Natural killer cell (primary cell): ENCODE results near the gene ITGB1BP2. TPM values are rescaled to one million over a fixed set of nuclear protein-coding genes. Genes with fewer than 3 reads are reported as not detected.
"Not testable (repeated sequence)": the region's sequence is repeated elsewhere in the genome, so short reads cannot be mapped to it uniquely, and the experiment has no call there.

Experiments
- ATAC-seq, 3 donors: fragments of 150-1000 bp in 2 of 3; fragments of 200-7000 bp in 1 of 3; cut with Tn5 transposase; 1 replicate in 1 of 3; 2 replicates in 2 of 3; pipeline ENCODE4 v1.10.0; 2021; ENCODE audit warnings: mild to moderate bottlenecking in 2 of 3, moderate library complexity in 2 of 3
- DNase-seq, 2 donors: peaks; one replicate each; pipeline versions ENCODE4 v3.0.0 to v3.0.0-alpha.2; 2013 to 2021; ENCODE audit warnings: mixed read lengths in 1 of 2
- H3K27ac ChIP-seq: one replicate; pipeline ENCODE4 v1.5.1; 2013; ENCODE audit warnings: mild to moderate bottlenecking, low read length
- H3K27me3 ChIP-seq: one replicate; pipeline ENCODE4 v1.6.1; 2013; ENCODE audit warnings: low read length; ENCODE audit not compliant: control insufficient read depth, insufficient read depth
- H3K36me3 ChIP-seq: one replicate; pipeline ENCODE4 v1.6.1; 2013; ENCODE audit warnings: low read length; ENCODE audit not compliant: control insufficient read depth, insufficient read depth
- H3K4me1 ChIP-seq: one replicate; pipeline ENCODE4 v1.6.1; 2013; ENCODE audit warnings: low read length; ENCODE audit not compliant: control insufficient read depth, insufficient read depth
- H3K4me3 ChIP-seq: one replicate; pipeline ENCODE4 v1.5.1; 2013; ENCODE audit warnings: low read length
- H3K9me3 ChIP-seq: one replicate; pipeline ENCODE4 v1.6.1; 2013; ENCODE audit warnings: low read length; ENCODE audit not compliant: control insufficient read depth, insufficient read depth
- H3K27ac Mint-ChIP-seq, 2 donors: one replicate each; pipeline ENCODE4 v1.8.0; 2022; ENCODE audit warnings: mild to moderate bottlenecking in 2 of 2, mixed read lengths in 2 of 2, moderate library complexity in 1 of 2
- H3K27me3 Mint-ChIP-seq, 2 donors: one replicate each; pipeline ENCODE4 v1.8.0; 2022; ENCODE audit warnings: low read depth in 2 of 2, mixed read lengths in 2 of 2
- H3K36me3 Mint-ChIP-seq: one replicate; pipeline ENCODE4 v1.8.0; 2022; ENCODE audit warnings: mixed read lengths
- H3K4me1 Mint-ChIP-seq, 2 donors: one replicate each; pipeline ENCODE4 v1.8.0; 2022; ENCODE audit warnings: mixed read lengths in 2 of 2
- H3K4me3 Mint-ChIP-seq: one replicate; pipeline ENCODE4 v1.8.0; 2022; ENCODE audit warnings: mild to moderate bottlenecking, moderate library complexity, mixed read lengths
- H3K9me3 Mint-ChIP-seq, 2 donors: one replicate each; pipeline ENCODE4 v1.8.0; 2022; ENCODE audit warnings: mixed read lengths in 2 of 2
- WGBS: methylation state at CpG from one replicate; pipeline ENCODE4 v1.1.7; 2013; ENCODE audit warnings: missing lambda C conversion rate; ENCODE audit not compliant: insufficient coverage; 5-methylcytosine and 5-hydroxymethylcytosine counted together
- intact Hi-C: fragments of 100-400 bp; cut with micrococcal nuclease; formaldehyde crosslinking; loops from one replicate; pipeline ENCODE4 v1.14.2; 2022
- total RNA-seq, 4 donors: library from RNA; stranded (reverse); fragments of 120-200 nt in 1 of 4; gene quantifications; one replicate each; pipeline versions ENCODE4 v1.2.3 to v1.2.4, GENCODE V29; 2013 to 2022
- TF ChIP-seq, protein P1 (sequence below): fragments of 200-600 bp; IDR thresholded peaks from one replicate; pipeline ENCODE4 v1.8.0; 2022; ENCODE audit warnings: antibody characterized with exemption

ITGB1BP2 gene
- total RNA-seq, 3 donors from 2014 or later (not counting 1 experiment from before 2014, with no cell fraction given) = 2.2 to 3.0 (median 2.4) TPM

DNA sequence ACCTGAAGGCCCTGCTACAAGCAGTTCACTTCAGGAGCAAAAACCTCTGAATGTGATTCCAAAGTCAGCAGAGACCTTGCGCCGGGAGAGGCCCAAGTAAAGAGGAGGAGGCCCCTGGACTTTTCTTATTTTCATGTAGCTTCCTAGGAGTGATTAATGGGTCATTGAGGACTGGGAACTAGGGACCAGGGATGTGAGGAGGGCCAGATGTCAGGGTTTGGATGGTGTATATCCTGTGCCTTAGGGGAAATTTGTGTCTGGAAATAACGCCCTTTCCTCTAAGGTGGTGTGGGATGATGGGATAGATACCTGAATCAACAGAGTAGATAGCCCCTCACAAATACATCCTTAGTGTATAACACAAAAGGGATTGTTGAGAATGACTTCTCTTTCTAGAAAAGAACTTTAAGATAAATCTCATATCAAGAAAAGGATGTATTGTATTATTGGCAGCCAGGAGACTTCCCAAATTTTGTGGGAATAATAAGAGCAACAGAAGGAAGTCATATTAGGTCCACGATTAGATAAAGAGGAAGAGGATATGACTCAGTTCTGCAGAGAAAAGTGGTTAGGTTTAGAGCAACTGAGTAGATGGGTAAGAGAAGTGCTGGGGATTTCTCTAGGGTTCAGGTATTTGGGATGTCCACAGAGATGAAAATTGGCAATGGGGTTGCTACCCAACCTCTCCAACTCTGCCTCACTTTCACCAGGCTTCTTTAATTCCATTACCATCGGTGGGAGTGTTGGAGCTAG, 1.1 kb downstream of the ITGB1BP2 start:
- 65% methylated on average over 3 of the region's 5 CpGs for WGBS
- Mint-ChIP-seq H3K27ac (peak overlapping the region; percentile 45 to 74), H3K4me3 (no peak overlapping the region), H3K27me3 (no peaks in the 10 kb centered on the region), H3K9me3 (no peaks in the 10 kb centered on the region), H3K36me3 (no peaks in the 10 kb centered on the region), H3K4me1 (peaks cover 6 to 8% of the 10 kb centered on the region in 2 donors)
- TF ChIP-seq, protein P1, sequence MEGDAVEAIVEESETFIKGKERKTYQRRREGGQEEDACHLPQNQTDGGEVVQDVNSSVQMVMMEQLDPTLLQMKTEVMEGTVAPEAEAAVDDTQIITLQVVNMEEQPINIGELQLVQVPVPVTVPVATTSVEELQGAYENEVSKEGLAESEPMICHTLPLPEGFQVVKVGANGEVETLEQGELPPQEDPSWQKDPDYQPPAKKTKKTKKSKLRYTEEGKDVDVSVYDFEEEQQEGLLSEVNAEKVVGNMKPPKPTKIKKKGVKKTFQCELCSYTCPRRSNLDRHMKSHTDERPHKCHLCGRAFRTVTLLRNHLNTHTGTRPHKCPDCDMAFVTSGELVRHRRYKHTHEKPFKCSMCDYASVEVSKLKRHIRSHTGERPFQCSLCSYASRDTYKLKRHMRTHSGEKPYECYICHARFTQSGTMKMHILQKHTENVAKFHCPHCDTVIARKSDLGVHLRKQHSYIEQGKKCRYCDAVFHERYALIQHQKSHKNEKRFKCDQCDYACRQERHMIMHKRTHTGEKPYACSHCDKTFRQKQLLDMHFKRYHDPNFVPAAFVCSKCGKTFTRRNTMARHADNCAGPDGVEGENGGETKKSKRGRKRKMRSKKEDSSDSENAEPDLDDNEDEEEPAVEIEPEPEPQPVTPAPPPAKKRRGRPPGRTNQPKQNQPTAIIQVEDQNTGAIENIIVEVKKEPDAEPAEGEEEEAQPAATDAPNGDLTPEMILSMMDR = no peak
- DNase-seq = no peak
- Histone ChIP-seq H3K27me3 (no peaks in the 10 kb centered on the region), H3K4me1 (no peaks in the 10 kb centered on the region), H3K36me3 (peaks cover 24% of the 10 kb centered on the region), H3K9me3 (no peaks in the 10 kb centered on the region), H3K4me3 (no peak overlapping the region), H3K27ac (no peak overlapping the region)
- intact Hi-C loops = no loop called here
- ATAC-seq = no peak

DNA sequence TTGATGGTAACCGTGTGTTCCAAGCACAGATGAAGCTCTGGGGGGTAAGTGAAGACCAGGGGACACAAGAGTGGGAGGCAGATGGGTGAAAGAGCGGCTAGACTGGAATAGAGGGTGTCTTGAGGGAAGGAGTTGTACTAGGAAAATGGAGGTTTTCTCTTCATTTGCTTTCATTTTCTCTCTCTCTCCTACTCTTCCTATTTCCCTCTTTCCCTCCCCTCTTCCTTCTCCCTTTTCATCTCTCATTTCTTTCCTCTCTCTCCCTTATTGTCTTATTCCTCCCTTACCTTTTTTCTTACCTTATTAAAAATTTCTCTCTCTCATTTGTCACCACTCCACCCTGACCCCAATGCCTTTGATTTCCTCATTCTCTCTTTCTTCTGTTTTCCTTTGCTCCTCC, 3.0 kb downstream of the ITGB1BP2 start:
- Histone ChIP-seq H3K9me3 (no peaks in the 10 kb centered on the region), H3K27ac (no peak overlapping the region), H3K4me1 (no peaks in the 10 kb centered on the region), H3K4me3 (no peak overlapping the region), H3K27me3 (no peaks in the 10 kb centered on the region), H3K36me3 (peaks cover 11% of the 10 kb centered on the region)
- Mint-ChIP-seq H3K9me3 (no peaks in the 10 kb centered on the region), H3K4me1 (peaks cover 6 to 8% of the 10 kb centered on the region in 2 donors), H3K27ac (peak overlapping the region in 1 of 2 donors; percentile 54), H3K36me3 (no peaks in the 10 kb centered on the region), H3K27me3 (no peaks in the 10 kb centered on the region), H3K4me3 (no peak overlapping the region)
- no peak for ATAC-seq
- WGBS = 100% methylated on average over 2 of the region's 2 CpGs
- intact Hi-C loops = no loop called here
- no peak for DNase-seq
- TF ChIP-seq, protein P1 = no peak

DNA sequence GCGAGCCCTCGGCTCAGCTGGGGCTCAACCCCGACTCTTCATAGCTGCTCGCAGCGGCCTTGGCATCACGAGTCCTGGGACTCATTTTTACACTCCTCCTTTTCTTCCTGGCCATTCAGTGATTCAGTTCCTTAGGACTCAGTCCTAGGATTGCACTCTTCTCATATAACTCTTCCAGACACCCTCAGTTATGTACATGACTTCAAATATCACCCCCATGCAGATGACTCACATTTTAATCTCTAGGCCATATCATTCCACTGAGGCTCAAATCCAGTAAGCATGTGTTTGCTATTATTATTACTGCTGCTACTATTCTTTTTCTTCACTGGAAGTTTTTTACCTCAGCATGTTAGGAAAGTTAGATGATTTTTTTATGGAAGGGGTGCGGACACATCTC, 14.4 kb downstream of the ITGB1BP2 start:
- 98% methylated on average over 6 of the region's 7 CpGs for WGBS
- no peaks in the 10 kb centered on the region for H3K36me3 Mint-ChIP-seq
- intact Hi-C loops = no loop called here
- no peaks in the 10 kb centered on the region for H3K9me3 Mint-ChIP-seq
- no peaks in the 10 kb centered on the region for H3K27me3 Mint-ChIP-seq
- no peak for DNase-seq
- no peak overlapping the region for H3K27ac Mint-ChIP-seq
- TF ChIP-seq, protein P1 = no peak
- H3K36me3 ChIP-seq = no peaks in the 10 kb centered on the region
- no peaks in the 10 kb centered on the region for H3K4me1 Mint-ChIP-seq
- no peak overlapping the region for H3K4me3 ChIP-seq
- ATAC-seq = no peak
- H3K9me3 ChIP-seq = no peaks in the 10 kb centered on the region
- H3K4me3 Mint-ChIP-seq = no peak overlapping the region
- no peaks in the 10 kb centered on the region for H3K4me1 ChIP-seq
- no peaks in the 10 kb centered on the region for H3K27me3 ChIP-seq
- H3K27ac ChIP-seq = no peak overlapping the region

DNA sequence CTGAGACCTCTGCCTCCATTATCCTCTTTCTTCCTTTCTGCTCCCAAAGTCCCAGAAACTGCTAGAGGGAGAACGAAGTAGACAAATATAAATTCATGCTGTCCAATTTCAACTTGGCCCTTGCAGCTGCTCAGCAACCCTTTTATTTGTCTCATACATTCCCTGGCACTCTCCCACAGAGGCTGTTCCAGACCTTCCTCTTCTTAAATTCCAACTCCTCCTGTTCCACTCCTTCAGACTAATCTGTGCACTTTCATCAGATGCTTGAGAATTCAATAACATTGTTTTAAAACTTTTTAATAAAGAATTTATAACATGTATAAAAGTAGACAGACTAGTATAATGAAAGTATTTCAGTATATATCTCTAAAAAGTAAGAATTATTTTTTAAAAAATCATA, 15.4 kb downstream of the ITGB1BP2 start:
- H3K9me3 Mint-ChIP-seq, H3K36me3 ChIP-seq, H3K4me1 Mint-ChIP-seq, H3K4me3 Mint-ChIP-seq, H3K4me1 ChIP-seq, intact Hi-C loops, ATAC-seq, H3K27ac ChIP-seq, H3K36me3 Mint-ChIP-seq, DNase-seq, H3K4me3 ChIP-seq, H3K27me3 Mint-ChIP-seq, H3K27me3 ChIP-seq, H3K9me3 ChIP-seq: not testable (repeated sequence)
- peak overlapping the region in 1 of 2 donors; percentile 35 for H3K27ac Mint-ChIP-seq
- no CpG with 5 or more reads among the region's 1 CpG for WGBS
